GM18951 (cell line): ENCODE results near the gene TNFRSF18.
"Not testable (repeated sequence)": the region's sequence is repeated elsewhere in the genome, so short reads cannot be mapped to it uniquely, and the experiment has no call there.

Source experiments
- POLR2A ChIP-seq: IDR thresholded peaks from 4 replicates; pipeline ENCODE4 v1.6.1; 2011; ENCODE audit warnings: mild to moderate bottlenecking; ENCODE audit not compliant: insufficient read length, insufficient read depth; ENCODE audit errors: extremely low read depth
- in situ Hi-C: fragments of 300-500 bp; cut with MboI; formaldehyde crosslinking; loops from one replicate; pipeline ENCODE4 v1.12.0; 2022; ENCODE audit warnings: low sequenced_read_pairs, mixed read lengths, inconsistent platforms; ENCODE audit not compliant: unreplicated experiment

Gene TNFRSF18

GRCh38 chr1:1199141-1199960 is 7.0 kb downstream of the TNFRSF18 start:
- TF ChIP-seq POLR2A = no peak
- in situ Hi-C loops = no loop called here

- in situ Hi-C loops = no loop called here
- TF ChIP-seq POLR2A = no peak
These were observed 7.8 kb downstream of the TNFRSF18 start for GRCh38 chr1:1198423-1199140.

- in situ Hi-C loops = no loop called here
- no peak for TF ChIP-seq POLR2A
These were observed 8.6 kb downstream of the TNFRSF18 start for GRCh38 chr1:1197551-1198422.

- in situ Hi-C loops = no loop called here
These were observed 9.2 kb downstream of the TNFRSF18 start for GRCh38 chr1:1197188-1197500.

GRCh38 chr1:1196431-1197187 is 9.8 kb downstream of the TNFRSF18 start:
- in situ Hi-C loops = no loop called here
- TF ChIP-seq POLR2A = no peak

More at GRCh38 chr1:1197188-1197500, 9.2 kb downstream of the TNFRSF18 start:
- no peak for TF ChIP-seq POLR2A

- in situ Hi-C loops = not testable (repeated sequence)
These were observed 10.7 kb downstream of the TNFRSF18 start for GRCh38 chr1:1195726-1196125.

- in situ Hi-C loops = no loop called here
- TF ChIP-seq POLR2A = no peak
These were observed 11.7 kb downstream of the TNFRSF18 start for GRCh38 chr1:1194723-1195122.

- TF ChIP-seq POLR2A = no peak
- in situ Hi-C loops = no loop called here
These were observed 14.7 kb downstream of the TNFRSF18 start for GRCh38 chr1:1191734-1192133.

- no peak for TF ChIP-seq POLR2A
- in situ Hi-C loops = no loop called here
These were observed 17.3 kb downstream of the TNFRSF18 start for GRCh38 chr1:1189111-1189510.

- in situ Hi-C loops = no loop called here
- no peak for TF ChIP-seq POLR2A
These were observed 18.5 kb downstream of the TNFRSF18 start for GRCh38 chr1:1187938-1188337.

- in situ Hi-C loops = no loop called here
- TF ChIP-seq POLR2A = no peak
These were observed 21.2 kb downstream of the TNFRSF18 start for GRCh38 chr1:1185101-1185765.
